Measurements from ENCODE around the gene KLK13.

DNA sequence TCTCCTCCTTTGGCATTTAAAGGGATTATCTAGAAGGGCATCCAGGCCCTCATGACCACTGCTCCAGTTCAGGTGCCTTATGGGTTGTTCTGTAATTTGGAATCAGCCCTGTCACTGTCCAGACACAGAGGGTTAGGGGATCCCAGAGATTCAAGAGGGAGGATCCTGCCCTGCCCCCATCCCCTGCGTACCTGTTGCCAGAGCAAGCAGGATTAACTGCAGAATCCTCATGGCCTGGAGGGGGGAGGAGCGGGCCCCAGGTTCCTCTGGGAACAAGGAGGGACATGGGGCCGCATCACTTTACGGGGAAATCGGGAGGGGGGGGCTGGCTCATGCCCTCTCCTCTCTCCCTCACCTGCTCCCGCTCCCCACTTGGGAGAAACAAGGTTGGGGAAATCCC, 39.5 kb downstream of the KLK13 start:
- TF ChIP-seq EP300 (IDR thresholded peaks at IDR 0.05; ENCODE audit: borderline replicate concordance), result no peak
- TF ChIP-seq CREB1 (IDR thresholded peaks at IDR 0.05; ENCODE audit: low read depth), result no peak
- TF ChIP-seq, protein P1, sequence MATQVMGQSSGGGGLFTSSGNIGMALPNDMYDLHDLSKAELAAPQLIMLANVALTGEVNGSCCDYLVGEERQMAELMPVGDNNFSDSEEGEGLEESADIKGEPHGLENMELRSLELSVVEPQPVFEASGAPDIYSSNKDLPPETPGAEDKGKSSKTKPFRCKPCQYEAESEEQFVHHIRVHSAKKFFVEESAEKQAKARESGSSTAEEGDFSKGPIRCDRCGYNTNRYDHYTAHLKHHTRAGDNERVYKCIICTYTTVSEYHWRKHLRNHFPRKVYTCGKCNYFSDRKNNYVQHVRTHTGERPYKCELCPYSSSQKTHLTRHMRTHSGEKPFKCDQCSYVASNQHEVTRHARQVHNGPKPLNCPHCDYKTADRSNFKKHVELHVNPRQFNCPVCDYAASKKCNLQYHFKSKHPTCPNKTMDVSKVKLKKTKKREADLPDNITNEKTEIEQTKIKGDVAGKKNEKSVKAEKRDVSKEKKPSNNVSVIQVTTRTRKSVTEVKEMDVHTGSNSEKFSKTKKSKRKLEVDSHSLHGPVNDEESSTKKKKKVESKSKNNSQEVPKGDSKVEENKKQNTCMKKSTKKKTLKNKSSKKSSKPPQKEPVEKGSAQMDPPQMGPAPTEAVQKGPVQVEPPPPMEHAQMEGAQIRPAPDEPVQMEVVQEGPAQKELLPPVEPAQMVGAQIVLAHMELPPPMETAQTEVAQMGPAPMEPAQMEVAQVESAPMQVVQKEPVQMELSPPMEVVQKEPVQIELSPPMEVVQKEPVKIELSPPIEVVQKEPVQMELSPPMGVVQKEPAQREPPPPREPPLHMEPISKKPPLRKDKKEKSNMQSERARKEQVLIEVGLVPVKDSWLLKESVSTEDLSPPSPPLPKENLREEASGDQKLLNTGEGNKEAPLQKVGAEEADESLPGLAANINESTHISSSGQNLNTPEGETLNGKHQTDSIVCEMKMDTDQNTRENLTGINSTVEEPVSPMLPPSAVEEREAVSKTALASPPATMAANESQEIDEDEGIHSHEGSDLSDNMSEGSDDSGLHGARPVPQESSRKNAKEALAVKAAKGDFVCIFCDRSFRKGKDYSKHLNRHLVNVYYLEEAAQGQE (IDR thresholded peaks at IDR 0.05; ENCODE audit: low read depth), result no peak
- no peak for TF ChIP-seq EGR1 (IDR thresholded peaks at IDR 0.05)
- TF ChIP-seq CEBPB (IDR thresholded peaks at IDR 0.05), result no peak
- no peak for TF ChIP-seq TCF12 (IDR thresholded peaks at IDR 0.05; ENCODE audit: low read depth)
- TF ChIP-seq, protein P2, sequence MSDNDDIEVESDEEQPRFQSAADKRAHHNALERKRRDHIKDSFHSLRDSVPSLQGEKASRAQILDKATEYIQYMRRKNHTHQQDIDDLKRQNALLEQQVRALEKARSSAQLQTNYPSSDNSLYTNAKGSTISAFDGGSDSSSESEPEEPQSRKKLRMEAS (IDR thresholded peaks at IDR 0.05), result no peak
- TF ChIP-seq NFIC (IDR thresholded peaks at IDR 0.05), result no peak
- TF ChIP-seq TAF1 (IDR thresholded peaks at IDR 0.05; ENCODE audit: low read depth), result no peak
